GM12878 (cell line): ENCODE results near the gene DDX50. TPM values are rescaled to one million over a fixed set of nuclear protein-coding genes. Genes with fewer than 3 reads are reported as not detected.

Experiments used
- ATF7 ChIP-seq: fragments of 450-650 bp; IDR thresholded peaks from 2 replicates; pipeline ENCODE4 v1.6.1; 2016; ENCODE audit warnings: low read depth, mild to moderate bottlenecking
- BCL3 ChIP-seq: IDR thresholded peaks from 2 replicates; pipeline ENCODE4 v1.6.1; 2011; ENCODE audit warnings: borderline replicate concordance, low read depth, mild to moderate bottlenecking, moderate library complexity, low read length; ENCODE audit not compliant: insufficient read depth, poor library complexity, severe bottlenecking
- CBFB ChIP-seq: IDR thresholded peaks from 2 replicates; pipeline ENCODE4 v1.6.1; 2016; ENCODE audit warnings: antibody characterized with exemption, low read depth
- CBX5 ChIP-seq: sonication (generic); IDR thresholded peaks from 2 replicates; pipeline ENCODE4 v1.6.1; 2016; ENCODE audit warnings: low read depth, moderate library complexity, mild to moderate bottlenecking, inconsistent platforms
- CEBPB ChIP-seq, 2 experiments: fragments of 150-350 bp in 1 of 2; IDR thresholded peaks; 2 replicates each; pipeline ENCODE4 v1.6.1; 2012 to 2014; ENCODE audit warnings: low read depth in 2 of 2, low read length in 2 of 2, borderline replicate concordance in 1 of 2, inconsistent platforms in 1 of 2
- CHD2 ChIP-seq: IDR thresholded peaks from 2 replicates; pipeline ENCODE4 v1.6.1; 2011; ENCODE audit warnings: low read depth, low read length, improper control_type of control experiment, borderline replicate concordance
- CREB1 ChIP-seq: IDR thresholded peaks from 2 replicates; pipeline ENCODE4 v1.6.1; 2012; ENCODE audit warnings: low read depth, mild to moderate bottlenecking, inconsistent platforms
- EP300 ChIP-seq, 2 experiments: fragments of 150-350 bp in 1 of 2; IDR thresholded peaks; 2 replicates each; pipeline ENCODE4 v1.6.1; 2011 to 2012; ENCODE audit warnings: low read depth in 2 of 2, low read length in 2 of 2, borderline replicate concordance in 1 of 2, improper control_type of control experiment in 1 of 2, inconsistent platforms in 1 of 2; ENCODE audit not compliant: control insufficient read depth in 1 of 2
- FOXM1 ChIP-seq: IDR thresholded peaks from 2 replicates; pipeline ENCODE4 v1.6.1; 2012; ENCODE audit warnings: low read depth, mild to moderate bottlenecking, inconsistent platforms, low read length, moderate library complexity
- KLF5 ChIP-seq: fragments of 450-650 bp; IDR thresholded peaks from 2 replicates; pipeline ENCODE4 v1.6.1; 2014; ENCODE audit warnings: mild to moderate bottlenecking; ENCODE audit not compliant: partially characterized antibody
- MXI1 ChIP-seq: fragments of 150-350 bp; IDR thresholded peaks from 2 replicates; pipeline ENCODE4 v1.6.1; 2011; ENCODE audit warnings: low read depth, mild to moderate bottlenecking, inconsistent platforms, low read length, improper control_type of control experiment
- PBX3 ChIP-seq: IDR thresholded peaks from 2 replicates; pipeline ENCODE4 v1.6.1; 2011; ENCODE audit warnings: mild to moderate bottlenecking, low read depth, low read length, moderate library complexity; ENCODE audit not compliant: insufficient replicate concordance
- RCOR1 ChIP-seq: conservative IDR thresholded peaks from 2 replicates; pipeline ENCODE4 v1.6.1; 2012; ENCODE audit warnings: low read depth, low read length, improper control_type of control experiment
- REST ChIP-seq: IDR thresholded peaks from 2 replicates; pipeline ENCODE4 v1.6.1; 2012; ENCODE audit warnings: mild to moderate bottlenecking, low read depth, low read length
- SKIL ChIP-seq: fragments of 450-650 bp; IDR thresholded peaks from 2 replicates; pipeline ENCODE4 v1.6.1; 2017; ENCODE audit warnings: mild to moderate bottlenecking, low read depth, inconsistent platforms; ENCODE audit not compliant: poor library complexity, severe bottlenecking
- TAF1 ChIP-seq: IDR thresholded peaks from 2 replicates; pipeline ENCODE4 v1.6.1; 2011; ENCODE audit warnings: mild to moderate bottlenecking, low read depth, low read length, borderline replicate concordance
- TCF3 ChIP-seq: IDR thresholded peaks from 2 replicates; pipeline ENCODE4 v1.6.1; 2012; ENCODE audit warnings: low read depth, mild to moderate bottlenecking, low read length, borderline replicate concordance; ENCODE audit not compliant: insufficient read depth
- WRNIP1 ChIP-seq: IDR thresholded peaks from 2 replicates; pipeline ENCODE4 v1.6.1; 2011; ENCODE audit warnings: low read depth, low read length, improper control_type of control experiment, borderline replicate concordance
- ZNF24 ChIP-seq: fragments of 450-650 bp; IDR thresholded peaks from 2 replicates; pipeline ENCODE4 v1.6.1; 2017; ENCODE audit warnings: antibody characterized with exemption, mild to moderate bottlenecking
- ZNF622 ChIP-seq: fragments of 450-650 bp; IDR thresholded peaks from 2 replicates; pipeline ENCODE4 v1.6.1; 2017; ENCODE audit warnings: mild to moderate bottlenecking, inconsistent platforms
- polyA plus RNA-seq, 11 experiments: library from polyadenylated mRNA; depleted of rRNA in 4 of 11; unstranded in 6 of 11; stranded (reverse) in 5 of 11; fragments of >200 nt; fragmentation: Nextera tagmentation in 4 of 11; fragmentation: Illumina TruSeq in 1 of 11; extraction: Ambion mirVana in 4 of 11; extraction: Trizol in 1 of 11; gene quantifications; 1 replicate in 1 of 11; 2 replicates in 10 of 11; pipeline versions ENCODE4 v1.2.1 to v1.2.3, GENCODE V29; 2011 to 2016; ENCODE audit warnings: inconsistent platforms in 2 of 11, missing spikeins in 2 of 11, low read depth in 1 of 11
- total RNA-seq, 4 experiments: library from RNA; depleted of rRNA in 3 of 4; stranded (reverse); fragments of >200 nt in 3 of 4; fragmentation: Illumina TruSeq in 1 of 4; extraction: Trizol in 1 of 4; gene quantifications; 2 replicates each; pipeline versions ENCODE4 v1.2.1 to v1.2.3, GENCODE V29; 2013 to 2021

Gene DDX50
- total and polyA plus RNA-seq, 10 of the 15 experiments (the other 5 are each of a cell fraction or from before 2014, with no cell fraction given) = 24.9 to 52.0 (median 36.8) TPM

- TF ChIP-seq EP300 (IDR thresholded peaks at IDR 0.05; ENCODE audit: borderline replicate concordance in 1 of 2, control insufficient read depth in 1 of 2, low read depth in 2 of 2, low read length in 2 of 2) (no peak), CREB1 (no peak), MXI1 (peak; percentile 65), CEBPB (IDR thresholded peaks at IDR 0.05; ENCODE audit: borderline replicate concordance in 1 of 2, low read depth in 2 of 2, low read length in 2 of 2) (no peak), SKIL (no peak), CHD2 (peak; percentile 89; the same call in 1 of the 2 replicates), KLF5 (peak; percentile 83), TCF3 (no peak), BCL3 (no peak), ATF7 (no peak), ZNF622 (no peak), WRNIP1 (0 out of 2 replicates have a peak, but pooled peaks have one; percentile 9), FOXM1 (peak; percentile 62; the same call in 1 of the 2 replicates), CBFB (no peak), REST (peak; percentile 58), TAF1 (peak; percentile 100), PBX3 (no peak), CBX5 (no peak), ZNF24 (no peak), RCOR1 (no peak)
Measured at GRCh38 chr10:68900427-68901104, 549 bp upstream of the DDX50 start (continued).
